Subcutaneous adipose tissue (tissue), 4 donors: ENCODE data around the gene TBC1D30. TPM values are rescaled to one million over a fixed set of nuclear protein-coding genes. Genes with fewer than 3 reads are reported as not detected.

ENCODE experiments used
- CTCF ChIP-seq: fragments of 450-650 bp; IDR thresholded peaks from one replicate; pipeline ENCODE4 v1.5.1; 2016; ENCODE audit warnings: low read depth, mild to moderate bottlenecking, control low read depth, antibody characterized with exemption, moderate library complexity
- total RNA-seq, 4 donors: library from RNA; depleted of rRNA; stranded (reverse); fragments of >200 nt; gene quantifications; one replicate each; pipeline ENCODE4 v1.1.0, GENCODE V29; 2016

The TBC1D30 gene
- total RNA-seq, 4 donors from 2014 or later, result 3.3 to 7.7 (median 6.6) TPM

GRCh38 chr12:64900540-64900939 lies 76.1 kb downstream of the TBC1D30 start:
- no peak for TF ChIP-seq CTCF

DNA sequence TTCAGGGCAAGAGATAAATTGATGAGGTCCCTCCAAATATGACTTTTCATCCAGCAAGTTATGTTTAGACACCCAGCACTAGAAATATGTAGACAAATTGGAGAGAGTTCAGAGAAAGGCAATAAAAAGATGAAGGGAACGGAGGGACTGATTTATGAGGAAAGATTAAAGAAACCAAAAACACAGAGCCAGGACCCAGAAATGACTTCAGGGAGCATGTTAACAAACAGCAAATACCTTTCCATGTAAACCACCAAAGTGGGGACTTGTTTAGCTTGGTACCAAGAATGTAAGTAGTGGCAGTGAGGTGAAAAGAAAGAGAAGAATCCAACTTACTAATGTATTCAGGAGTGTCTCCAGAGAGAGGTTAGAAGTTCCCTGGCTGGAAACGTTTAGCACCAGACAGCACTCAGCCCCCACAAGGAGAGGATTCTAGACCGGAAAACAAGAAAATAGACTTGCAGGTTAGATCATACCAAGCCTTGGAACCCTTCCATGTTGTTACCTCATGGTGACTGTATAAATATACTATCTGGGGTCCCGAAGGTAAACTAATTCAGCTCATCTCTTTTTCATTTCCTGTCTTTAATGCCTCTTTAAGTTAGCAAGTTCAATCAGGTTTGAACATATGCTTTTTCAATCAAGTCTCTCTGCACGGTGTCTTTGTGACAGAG lies 79.2 kb downstream of the TBC1D30 start:
- TF ChIP-seq CTCF, result no peak

GRCh38 chr12:64907097-64907496 lies 82.7 kb downstream of the TBC1D30 start:
- no peak for TF ChIP-seq CTCF

GRCh38 chr12:64909124-64909523 lies 84.7 kb downstream of the TBC1D30 start:
- TF ChIP-seq CTCF, result no peak

DNA sequence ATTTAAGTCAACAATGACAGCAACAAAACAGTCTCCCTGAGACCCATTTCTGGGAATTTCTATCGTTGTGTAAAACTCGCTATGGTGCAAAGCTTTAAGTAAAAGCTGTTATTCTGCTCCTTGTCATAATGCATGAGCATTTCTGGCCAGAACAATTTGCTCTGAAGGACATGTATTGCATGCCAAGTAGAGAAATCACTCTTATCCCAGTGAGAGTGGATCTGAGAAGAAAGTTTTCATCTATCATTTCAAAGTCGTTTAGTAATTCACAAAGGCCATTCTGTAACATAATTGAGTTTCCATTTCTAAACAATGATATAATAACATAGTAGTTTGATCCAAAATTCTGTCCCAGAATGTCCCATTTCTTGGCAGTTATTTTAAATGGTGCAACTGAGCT lies 86.6 kb downstream of the TBC1D30 start:
- TF ChIP-seq CTCF, result no peak

DNA sequence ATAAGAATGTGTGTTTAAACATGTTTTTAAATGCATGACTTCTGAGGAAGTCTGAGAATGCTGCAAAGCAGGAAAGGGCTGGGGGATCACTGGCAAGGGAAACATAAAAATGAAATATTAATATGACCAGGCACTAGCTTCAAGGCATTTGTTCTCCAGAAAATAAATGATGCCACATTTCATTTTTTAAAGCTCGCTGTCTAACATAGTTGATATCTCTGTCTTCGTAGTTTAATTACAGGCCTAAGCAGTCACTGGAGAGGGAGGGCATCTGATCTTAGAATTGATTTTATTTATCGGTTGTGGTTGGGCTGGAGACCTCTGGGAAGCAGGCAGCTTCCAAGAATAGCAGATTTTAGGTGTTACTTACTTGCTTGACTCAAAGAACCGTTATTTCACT lies 87.5 kb downstream of the TBC1D30 start:
- no peak for TF ChIP-seq CTCF

- TF ChIP-seq CTCF, result no peak
These were observed 88.2 kb downstream of the TBC1D30 start for GRCh38 chr12:64912516-64913255.
